NCI-H146 treated with DMSO at 0.1 percent for 48 hours (cell line): Measurements from ENCODE around the gene CDKN2AIP.
"Not testable (repeated sequence)": the region's sequence is repeated elsewhere in the genome, so short reads cannot be mapped to it uniquely, and the experiment has no call there.

Source experiments
- DNase-seq: peaks from one replicate; lab custom pipeline; 2025; ENCODE audit not compliant: unreplicated experiment; lab: John Stamatoyannopoulos, UW

CDKN2AIP gene

DNA sequence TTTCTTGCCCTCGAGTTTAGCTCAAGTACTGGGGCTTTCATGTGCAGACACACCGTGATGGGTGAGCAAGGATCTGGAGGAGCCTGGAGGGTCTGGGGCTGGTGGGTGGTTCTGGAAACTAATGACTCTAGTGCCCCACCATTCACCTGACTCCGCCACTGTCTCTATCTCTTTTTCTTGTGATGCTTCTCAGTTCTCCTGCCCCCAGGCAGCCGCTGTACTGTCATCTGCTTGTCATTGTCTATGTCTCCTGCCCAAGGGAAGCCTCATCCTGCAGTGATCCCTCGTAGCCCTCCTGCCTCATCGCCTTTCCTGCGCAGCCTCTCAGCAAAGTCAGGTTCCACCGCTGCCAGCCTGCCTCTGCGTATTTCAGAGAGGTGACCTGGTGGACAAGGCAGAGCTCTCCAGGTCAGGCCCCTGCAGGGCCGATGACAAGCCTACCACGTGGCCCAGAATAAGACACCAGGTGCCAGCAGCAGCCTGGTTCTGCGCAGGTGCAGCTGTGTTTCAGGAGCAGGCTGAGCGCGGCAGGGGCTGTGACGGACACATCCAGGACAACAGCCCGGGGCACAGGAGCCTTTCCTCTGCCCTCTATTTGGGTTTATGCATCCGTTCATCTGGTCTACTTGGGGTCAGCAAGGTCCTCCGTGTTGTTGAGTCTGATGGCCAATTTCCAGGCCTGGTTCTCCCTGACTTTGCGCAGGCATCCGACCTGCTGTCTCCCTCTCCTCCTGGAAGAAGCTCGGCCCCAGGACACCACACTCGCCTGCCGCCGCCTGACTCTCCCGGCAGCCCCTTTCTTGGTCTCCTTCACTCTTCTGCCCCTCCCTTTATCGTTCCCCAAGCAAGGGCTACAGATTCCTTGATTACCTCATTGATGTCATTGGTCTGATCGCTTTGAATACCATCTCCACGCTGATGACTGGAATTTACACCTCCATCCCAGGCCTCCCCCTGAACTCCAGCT lies 30.9 kb upstream of the CDKN2AIP start:
- peak; percentile 65 for DNase-seq

DNA sequence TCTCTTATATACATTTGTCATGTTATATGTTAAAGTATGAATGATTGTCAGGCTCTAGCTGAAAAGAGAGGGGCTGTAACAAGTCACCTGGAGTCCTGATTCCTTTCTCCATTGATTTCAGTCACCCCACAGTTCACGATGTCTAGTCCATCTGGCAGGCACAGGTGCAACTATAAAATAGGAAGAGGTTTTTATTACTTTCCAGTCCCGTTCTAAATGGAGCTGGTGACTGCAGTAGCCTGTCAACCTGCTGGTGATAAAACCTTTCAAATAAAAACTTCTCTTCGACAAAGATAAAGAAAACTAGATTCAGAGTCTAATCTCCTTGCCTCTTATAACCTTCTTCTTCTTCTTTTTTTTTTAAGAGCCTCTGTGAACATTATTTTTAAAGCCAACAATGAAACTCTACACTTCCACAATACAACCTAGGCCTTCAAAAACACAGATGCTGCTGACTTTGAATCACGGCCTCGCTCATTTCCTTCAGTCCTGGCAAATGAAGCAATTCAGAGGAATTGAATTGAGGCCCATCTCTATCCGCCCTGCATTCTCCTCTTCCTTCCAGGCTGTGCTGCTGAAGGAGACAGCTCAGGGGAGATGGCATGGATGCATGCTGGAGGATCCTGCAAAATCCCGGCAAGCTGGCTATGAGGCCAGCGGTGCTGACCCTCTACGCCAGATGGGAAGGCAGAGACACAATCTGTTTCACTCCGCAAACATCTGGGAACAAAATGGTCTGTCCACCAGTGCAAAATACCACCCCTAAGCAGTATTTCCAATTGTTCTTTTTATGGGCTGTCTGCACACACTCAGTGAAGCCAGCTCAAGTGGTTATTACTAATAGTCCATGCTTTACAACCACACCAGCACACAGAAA lies 27.3 kb upstream of the CDKN2AIP start:
- DNase-seq, result no peak

DNA sequence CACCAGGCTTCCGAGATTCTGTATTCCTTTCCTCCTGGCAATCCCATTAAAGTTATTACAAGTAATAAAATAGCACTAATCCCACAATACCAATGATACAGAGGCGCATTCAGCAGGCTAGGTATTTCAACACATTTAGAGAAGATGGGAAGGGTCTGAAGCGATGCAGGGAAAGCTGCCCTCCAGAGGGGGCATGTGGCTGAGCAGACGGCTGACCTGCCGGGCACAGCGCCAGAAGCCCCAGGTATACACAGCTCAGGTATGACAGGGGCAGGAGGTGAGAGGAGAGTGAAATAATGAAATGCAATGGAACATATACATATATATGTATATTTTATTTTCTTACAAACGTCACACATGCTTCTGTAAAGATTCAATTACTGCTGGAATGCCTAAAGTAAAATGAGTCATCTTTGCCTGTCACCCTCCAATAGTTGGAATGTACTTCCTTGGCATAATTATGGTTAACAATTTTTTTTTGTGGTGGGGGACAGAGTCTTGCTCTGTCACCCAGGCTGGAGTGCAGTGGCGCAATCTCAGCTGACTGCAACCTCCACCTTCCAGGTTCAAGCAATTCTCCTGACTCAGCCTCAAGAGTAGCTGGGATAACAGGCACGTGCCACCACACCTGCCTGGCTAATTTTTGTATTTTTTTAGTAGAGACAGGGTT lies 21.3 kb upstream of the CDKN2AIP start:
- DNase-seq, result no peak

DNA sequence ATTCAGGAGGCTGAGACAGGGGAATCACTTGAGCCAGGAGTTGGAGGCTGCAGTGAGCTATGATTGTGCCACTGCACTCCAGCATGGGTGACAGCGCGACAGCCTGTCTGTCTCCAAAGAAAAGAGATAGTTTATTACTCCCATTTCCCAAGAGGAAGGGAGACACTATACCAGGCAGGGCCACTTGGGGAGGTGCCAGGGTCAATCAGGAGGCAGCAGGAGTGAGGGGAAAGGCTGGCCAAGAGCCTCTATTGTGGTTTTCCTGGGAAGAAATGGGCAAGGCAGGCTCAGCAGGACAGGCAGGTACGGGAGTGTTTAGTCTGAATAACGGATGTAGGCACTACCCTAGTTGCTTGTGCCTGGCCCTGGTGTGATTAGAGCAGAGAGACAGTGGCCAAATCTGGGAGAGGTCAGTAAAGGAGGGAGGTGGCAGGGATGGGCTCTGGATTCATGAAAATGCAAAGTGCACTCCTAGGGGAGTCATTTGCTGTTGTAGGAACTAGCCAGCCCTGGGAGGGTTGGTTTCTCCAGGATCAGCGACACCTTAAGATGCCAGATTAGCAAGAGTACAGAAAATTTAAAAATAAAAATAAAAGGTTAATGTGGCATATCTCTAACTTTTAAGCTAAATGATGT lies 20.2 kb upstream of the CDKN2AIP start:
- no peak for DNase-seq

DNA sequence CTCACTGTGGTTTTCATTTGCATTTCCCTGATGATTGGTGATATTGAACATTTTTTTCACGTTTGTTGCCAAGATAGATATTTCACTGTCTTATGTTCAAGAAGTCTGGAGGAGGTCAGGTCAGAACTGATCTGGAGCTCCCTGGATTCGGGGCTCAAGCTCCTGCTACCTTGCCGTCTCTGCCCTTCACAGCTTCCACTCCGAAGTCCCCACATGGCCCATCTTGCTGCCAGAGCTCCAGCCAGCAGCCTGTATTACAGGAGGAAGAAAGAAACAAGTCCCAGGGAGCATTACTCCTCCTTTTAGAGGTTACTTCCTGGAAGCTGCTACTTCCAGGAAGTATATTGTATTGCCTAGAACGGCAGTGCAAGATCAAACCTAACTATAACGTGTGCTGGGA lies 17.9 kb upstream of the CDKN2AIP start:
- no peak for DNase-seq

DNA sequence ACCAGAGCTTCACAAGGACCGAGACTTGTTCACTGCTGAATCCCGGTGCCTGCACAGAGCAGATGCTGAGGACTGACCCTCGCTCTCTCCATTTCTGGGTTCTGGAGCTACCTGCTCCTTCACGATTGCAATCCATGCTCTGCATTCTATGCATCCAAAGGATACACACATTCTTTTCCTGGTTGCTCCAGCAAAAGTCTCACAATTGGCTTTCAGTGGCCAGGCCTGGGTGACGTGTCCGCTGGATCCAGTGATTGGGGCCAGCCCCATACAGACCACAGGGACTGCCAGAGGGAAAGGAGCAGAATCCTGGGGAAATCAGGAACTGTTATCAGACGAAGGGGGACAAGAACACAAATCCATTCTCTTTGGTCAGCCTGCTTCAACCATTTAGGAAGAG lies 14.9 kb upstream of the CDKN2AIP start:
- no peak for DNase-seq

DNA sequence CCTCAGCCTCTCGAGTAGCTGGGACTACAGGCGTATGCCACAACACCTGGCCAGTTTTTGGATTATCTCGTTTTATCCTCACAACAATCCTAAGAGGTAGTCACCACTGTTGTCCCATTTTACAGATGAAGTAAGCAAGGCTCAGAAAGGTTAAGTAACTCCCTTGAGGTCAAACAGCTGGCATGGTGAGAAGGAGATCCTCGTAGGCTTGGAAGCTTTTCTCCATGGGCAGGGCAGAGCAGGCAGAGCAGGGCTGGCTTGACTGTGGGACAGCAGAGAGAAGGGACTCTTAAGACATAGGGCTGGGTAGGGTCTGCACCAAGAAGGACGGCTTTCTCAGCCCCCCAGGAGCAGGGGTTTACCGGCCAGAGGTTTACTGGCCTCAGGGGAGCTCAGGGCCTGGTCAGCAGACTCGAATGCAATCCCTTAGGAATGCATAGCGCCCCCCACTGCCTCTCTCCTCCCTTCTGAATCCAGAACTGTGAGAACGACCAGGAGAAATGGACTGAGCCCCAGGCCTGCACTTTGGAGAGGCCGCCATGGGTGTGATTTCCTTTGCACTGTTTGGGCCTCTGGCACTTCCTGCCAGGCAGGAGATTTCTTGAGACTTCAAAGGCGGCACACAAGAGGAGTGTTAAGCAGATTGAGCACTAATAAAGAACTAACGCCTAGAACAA lies 14.0 kb upstream of the CDKN2AIP start:
- DNase-seq, result no peak

DNA sequence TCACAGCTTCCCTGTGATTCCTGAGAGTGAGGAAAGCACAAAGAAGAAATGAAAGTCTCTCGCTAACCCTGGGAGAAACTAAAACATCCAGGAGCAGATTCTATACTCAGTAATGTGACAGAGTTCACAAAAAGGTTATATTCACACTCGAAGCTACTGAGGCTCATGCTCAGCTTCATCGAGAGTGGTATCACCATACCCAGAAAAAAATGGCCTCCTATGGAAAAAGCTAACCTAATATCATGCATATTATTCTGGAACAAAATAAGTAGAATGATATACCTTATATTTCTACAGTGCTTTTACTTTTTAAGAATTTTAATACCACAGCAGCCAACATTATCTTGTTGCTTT lies 13.5 kb upstream of the CDKN2AIP start:
- no peak for DNase-seq

DNA sequence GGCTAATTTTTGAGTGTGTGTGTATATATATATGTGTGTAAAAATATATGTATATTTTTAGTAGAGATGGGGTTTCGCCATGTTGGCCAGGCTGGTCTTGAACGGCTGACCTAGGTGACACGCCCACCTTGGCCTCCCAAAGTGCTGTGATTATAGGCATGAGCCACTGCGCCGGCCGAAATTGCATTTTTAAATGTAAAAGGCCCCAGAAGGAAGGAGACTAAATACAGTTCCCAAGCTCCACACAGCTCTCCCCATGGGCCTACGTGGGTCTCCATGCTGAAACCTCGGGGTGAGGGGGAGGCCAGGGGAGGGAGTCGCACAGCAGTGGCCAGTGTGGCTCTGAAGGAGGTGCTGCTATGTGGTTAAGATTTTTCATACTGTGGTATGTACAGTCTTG lies 12.8 kb upstream of the CDKN2AIP start:
- DNase-seq, result no peak

DNA sequence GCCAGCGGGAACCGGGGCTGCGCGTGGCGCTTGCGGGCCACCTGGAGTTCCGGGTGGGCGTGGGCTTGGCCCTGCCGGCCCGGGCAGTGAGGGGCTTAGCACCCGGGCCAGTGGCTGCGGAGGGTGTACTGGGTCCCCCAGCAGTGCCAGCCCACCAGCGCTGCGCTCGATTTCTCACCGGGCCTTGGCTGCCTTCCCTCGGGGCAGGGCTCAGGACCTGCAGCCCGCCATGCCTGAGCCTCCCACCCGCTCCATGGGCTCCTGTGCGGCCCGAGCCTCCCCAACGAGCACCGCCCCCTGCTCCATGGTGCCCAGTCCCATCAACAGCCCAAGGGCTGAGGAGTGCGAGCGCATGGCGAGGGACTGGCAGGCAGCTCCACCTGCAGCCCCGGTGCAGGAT lies 11.3 kb upstream of the CDKN2AIP start:
- not testable (repeated sequence) for DNase-seq

DNA sequence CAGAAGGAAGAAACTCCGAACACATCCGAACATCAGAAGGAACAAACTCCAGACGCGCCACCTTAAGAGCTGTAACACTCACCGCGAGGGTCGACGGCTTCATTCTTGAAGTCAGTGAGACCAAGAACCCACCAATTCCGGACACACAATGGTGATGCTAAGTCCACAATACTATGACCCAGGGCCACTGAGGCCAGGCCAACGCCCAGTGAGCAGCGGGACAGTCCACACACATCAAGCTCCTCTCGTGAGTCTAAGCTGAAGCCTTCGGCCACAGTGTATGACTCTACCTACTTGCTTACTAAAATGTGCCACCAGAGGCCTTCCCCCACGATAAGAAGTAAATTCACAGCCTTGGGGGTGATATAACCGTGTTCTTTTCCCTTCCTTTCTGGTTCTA lies 10.2 kb upstream of the CDKN2AIP start:
- DNase-seq, result no peak

DNA sequence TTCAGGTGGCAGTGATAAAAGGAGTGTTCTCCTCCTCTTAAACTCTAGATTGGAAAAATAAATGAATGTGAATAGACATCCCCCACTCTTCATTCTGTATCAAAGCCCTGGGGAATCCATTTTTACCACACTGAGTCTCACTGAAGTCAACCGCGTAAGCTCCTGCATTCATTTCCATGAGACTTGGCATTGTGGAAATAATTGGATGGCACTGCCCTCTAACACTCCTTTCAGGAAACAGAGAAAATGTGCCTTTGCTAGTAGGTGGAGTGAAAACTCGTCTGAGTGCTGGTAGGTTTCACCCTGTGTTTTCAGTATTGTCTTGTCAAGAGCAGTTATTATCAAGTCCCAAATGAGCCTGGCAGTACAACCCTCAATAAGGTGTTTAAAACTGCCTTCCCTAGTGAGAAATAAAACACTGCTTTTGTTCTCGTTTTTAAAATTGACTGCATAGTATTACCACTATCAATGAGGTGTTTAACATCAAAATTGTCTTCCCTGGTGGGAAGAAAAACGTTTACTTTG lies 9.7 kb upstream of the CDKN2AIP start:
- peak; percentile 74 for DNase-seq

DNA sequence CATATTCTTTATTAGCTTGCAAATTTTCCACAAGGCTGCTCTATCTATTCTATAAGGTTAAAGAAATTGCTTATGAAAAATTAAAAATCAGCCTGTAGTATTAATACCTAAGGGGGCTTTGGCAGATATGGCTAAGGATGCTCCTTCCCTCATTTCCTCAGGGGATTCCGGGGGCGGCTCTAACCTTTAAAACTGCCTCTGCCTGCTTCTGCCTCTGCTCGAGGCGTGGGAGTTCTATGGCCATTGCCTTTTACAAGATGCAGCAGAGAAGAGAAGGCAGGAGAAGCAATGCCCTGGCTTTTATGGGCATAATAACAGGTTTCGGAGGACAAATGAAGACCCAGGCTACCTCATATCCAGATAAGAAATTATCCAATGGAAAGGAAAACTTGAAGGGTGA lies 8.6 kb upstream of the CDKN2AIP start:
- no peak for DNase-seq

DNA sequence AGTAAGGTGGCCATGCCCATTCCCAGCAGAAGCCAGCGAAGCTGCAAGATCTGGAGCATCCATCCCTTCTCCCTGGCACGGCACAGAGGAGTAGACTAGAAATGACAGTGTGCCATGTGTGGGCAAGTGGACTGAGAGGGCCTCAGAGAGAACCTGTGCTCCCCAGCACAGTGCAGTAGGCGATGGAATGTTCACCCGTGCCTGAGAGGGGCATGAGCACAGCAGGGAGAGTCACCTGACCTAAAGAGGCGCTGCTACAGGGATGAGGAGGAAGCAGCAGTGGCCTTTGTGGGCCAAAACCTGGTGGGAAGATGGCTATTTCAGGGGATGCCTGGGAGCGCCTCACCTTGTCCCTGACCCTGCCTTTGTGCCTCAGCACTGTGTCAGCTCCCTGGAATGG lies 8.0 kb upstream of the CDKN2AIP start:
- DNase-seq, result no peak

DNA sequence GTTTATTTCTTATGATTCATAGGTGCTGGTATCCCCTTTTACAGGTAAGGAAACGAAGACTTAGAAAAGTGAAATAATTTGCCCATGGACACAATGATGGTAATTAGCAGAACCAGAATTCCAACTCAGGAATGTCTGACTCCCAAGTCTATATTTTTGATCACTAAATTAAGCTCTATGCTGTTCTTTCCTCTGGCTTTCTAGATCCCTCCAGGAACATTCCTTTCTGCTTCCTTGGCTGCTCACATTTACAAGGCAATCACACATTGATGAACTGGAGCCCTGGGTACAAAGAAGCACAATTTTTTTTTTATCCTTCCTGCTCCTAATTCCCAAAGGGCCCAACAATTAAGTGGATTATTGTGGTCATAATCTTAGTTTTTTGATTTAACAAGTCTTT lies 7.0 kb upstream of the CDKN2AIP start:
- no peak for DNase-seq

DNA sequence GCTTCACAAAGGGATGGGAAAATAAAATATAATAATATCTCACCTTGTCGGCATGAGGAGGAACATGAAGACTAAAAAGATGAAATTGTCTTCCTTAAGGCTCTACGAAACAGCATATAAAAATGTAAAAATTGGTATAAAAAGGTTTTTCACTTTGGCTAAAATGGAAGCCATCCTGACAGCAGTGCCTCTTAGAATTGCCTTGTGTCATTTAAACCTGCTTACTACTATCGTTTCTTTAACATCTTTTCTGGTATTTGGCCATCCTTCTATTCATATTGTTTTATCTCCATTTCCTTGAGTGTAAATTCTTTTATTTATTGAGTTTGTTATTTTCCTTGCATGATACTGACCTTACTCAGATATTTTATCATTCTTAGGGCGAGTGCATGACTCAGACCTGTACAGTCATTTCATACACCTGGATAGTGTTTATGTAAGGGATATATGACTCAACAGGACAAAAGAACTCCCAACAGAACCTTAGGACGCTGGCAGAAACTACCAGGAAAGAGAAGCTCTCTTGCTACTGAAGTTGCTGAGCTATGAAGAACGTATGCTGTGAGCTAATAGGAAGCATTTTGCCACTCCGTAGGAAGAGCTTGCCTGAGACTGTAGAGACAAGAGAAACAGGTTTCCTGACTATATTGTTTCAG lies 5.8 kb upstream of the CDKN2AIP start:
- no peak for DNase-seq

DNA sequence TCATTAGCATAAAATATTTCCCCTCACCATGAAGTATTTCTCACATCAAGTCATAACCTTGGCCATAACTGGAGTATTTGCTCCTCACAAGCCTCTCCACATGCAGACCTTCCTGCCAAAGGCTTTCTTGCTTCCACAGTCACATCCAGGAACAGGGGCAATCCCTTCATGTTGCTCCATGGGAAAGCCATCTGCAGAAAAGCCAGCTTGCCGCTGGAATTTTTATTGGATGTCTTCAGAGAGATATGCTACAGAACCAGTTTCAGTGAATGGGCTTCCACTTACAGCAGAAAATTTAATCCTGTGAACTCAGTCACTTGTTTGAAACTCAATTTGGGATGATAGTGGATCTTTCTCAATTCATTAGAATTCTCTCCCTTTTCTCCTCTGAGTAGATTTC lies 3.2 kb upstream of the CDKN2AIP start:
- no peak for DNase-seq

DNA sequence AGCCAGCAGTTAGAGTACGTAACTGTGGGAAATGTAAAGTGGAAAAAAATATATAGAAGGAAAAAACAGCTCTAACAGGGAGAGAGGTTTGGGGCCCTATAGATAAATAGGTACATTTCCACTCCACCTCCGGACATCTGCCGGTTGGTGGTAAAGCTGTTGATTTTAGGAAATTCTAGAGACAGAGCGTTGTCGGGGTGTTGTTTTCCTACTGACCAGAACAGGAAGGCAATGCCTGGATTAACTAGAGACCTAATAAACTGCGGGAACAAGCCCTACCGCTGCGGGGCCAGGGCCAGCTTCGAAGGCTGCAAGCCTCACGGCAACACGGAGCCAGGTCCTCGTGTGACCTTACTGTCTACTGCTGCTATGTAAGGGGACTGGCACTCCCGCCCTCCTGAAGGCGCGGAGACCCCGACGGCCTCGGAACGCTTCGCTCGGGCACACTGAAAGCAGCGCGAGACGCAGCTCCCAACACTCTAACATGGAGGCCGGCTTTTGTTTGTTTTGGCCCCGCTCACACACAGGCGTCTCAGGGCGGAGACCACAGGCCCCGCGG lies 702 bp upstream of the CDKN2AIP start:
- DNase-seq, result peak; percentile 88

DNA sequence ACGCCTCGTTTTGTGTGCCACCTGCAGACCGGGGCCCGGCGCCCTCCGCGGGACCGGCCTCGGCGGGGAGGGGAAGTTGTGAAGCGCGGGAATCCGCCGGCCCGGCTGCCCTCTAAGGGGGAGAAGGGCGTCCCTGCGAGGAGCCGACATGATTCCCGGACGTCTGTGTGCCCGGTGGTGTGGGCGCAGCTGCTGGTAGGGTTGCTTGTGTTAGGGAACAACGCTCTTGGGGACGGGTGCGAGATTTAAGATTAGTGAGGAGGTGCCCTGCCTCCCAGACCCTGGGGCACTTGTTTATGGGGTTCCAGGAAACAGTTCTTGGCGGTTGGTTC lies 627 bp downstream of the CDKN2AIP start:
- DNase-seq, result peak; percentile 32

DNA sequence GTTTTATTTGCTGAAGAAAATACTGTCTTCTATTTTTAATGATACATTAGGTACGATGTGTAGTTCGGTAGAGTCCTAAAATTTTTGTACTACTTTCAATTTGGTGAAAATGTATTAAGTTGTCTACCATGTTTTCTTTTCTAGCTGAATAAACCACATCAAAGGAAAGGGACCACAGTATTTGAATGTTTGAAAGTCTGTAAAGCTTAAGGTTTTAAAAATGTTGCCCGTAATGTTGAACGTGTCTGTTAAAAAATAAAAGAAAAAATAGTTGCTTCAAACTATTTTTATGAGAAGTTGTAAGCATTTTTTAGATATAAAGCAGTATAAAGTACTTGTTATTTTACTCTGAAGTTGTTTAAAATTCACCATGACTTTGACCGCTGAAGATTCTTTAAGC lies 3.2 kb downstream of the CDKN2AIP start:
- no peak for DNase-seq
